Upper lobe of left lung (tissue), 4 donors: Measurements from ENCODE around the gene SYNE2.

Source experiments
- CTCF ChIP-seq, 6 experiments: fragments of 450-650 bp in 4 of 6; fragments of 200-600 bp in 2 of 6; sonication (generic) in 2 of 6; IDR thresholded peaks; one replicate each; pipeline ENCODE4 v1.5.1; 2016 to 2019; ENCODE audit warnings: antibody characterized with exemption in 6 of 6
- EP300 ChIP-seq, 4 donors: sonication (generic); formaldehyde crosslinking; IDR thresholded peaks; one replicate each; pipeline ENCODE4 v1.5.1; 2017; ENCODE audit warnings: antibody characterized with exemption in 4 of 4, control low read depth in 2 of 4
- POLR2AphosphoS5 ChIP-seq, 2 donors: sonication (generic); formaldehyde crosslinking; IDR thresholded peaks; one replicate each; pipeline ENCODE4 v1.5.1; 2017; ENCODE audit warnings: antibody characterized with exemption in 2 of 2

- TF ChIP-seq CTCF (IDR thresholded peaks at IDR 0.05) (no peak), POLR2AphosphoS5 (IDR thresholded peaks at IDR 0.05) (no peak), EP300 (IDR thresholded peaks at IDR 0.05) (no peak)
Measured at GRCh38 chr14:63890553-63890952, 37.7 kb downstream of the SYNE2 start.
